Measurements from ENCODE around the gene SARDH. TPM values are rescaled to one million over a fixed set of nuclear protein-coding genes. Genes with fewer than 3 reads are reported as not detected.

Gene SARDH
- total and polyA plus RNA-seq, 2 of the 8 experiments (the other 6 are each of a cell fraction or from before 2014, with no cell fraction given): 6.4 to 7.4 TPM

DNA sequence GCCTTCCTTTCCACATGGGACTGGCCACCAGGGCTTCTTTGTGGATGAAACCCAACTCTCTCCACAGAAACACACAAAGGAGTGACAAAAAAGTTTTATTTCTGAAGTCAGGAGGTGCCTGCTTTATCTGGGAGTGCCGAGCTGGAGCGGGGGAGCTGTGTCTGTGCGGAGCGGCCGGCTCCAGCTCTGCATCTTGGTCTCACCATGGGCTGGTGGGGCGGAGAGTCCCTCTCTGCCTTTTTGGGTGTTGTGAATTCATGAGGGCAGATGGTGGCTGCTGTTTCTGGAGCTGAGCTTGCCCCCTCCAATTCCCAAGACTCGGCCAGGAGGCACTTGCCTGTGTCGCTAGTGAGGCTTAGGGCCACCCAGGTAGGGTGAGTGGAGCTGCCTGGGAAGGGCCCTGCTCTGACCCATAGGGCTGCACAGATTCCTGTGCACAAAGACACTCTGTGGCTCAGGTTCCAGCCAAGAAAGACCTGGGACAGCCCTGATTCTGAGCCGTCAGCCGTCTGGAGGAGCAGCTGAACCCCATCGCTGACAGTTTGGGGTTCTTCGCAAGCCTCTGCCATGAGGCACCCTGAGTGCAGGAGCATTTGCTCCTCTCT is 100.6 kb downstream of the SARDH start:
- Histone ChIP-seq H3K18ac (ENCODE audit: extremely low read depth, low read length) (peak overlapping the region; percentile 66; the same call in 1 of the 2 replicates), H3K4me1 (replicated peaks in 1 of 4; ENCODE audit: control insufficient read depth in 3 of 4, insufficient read depth in 4 of 4, low read length in 3 of 4) (peaks cover 0 to 28% (median 18%) of the 10 kb centered on the region in 4 experiments; a peak in 6 of 7 replicates), H3K4ac (replicated peaks; ENCODE audit: insufficient read length, low read depth, low read length) (no peak overlapping the region), H4K20me1 (replicated peaks in 1 of 2; ENCODE audit: control insufficient read depth in 1 of 2, insufficient read depth in 2 of 2, low read length in 2 of 2) (peaks cover 0 to 2% of the 10 kb centered on the region in 2 experiments), H2AK5ac (ENCODE audit: low read depth, low read length) (no peak overlapping the region), H3K36me3 (ENCODE audit: control insufficient read depth in 2 of 4, insufficient read depth in 4 of 4, low read length in 3 of 4) (no peaks in the 10 kb centered on the region), H3K4me2 (ENCODE audit: insufficient read depth in 1 of 2, low read depth in 2 of 2, low read length in 2 of 2) (peak overlapping the region in 1 of 2 experiments; percentile 41; a peak in 1 of 4 replicates), H4K91ac (replicated peaks; ENCODE audit: insufficient read length, low read length) (peak overlapping the region; percentile 72), H3K56ac (replicated peaks; ENCODE audit: insufficient read length, low read depth, low read length) (no peak overlapping the region), H3K9me3 (ENCODE audit: insufficient read depth in 2 of 2, low read depth in 1 of 2, low read length in 1 of 2) (no peaks in the 10 kb centered on the region), H3K27ac (ENCODE audit: low read depth, low read length) (no peak overlapping the region), H3K9ac (replicated peaks in 1 of 4; ENCODE audit: extremely low read depth in 1 of 4, low read depth in 3 of 4, low read length in 3 of 4) (no peak overlapping the region), H3K23ac (ENCODE audit: insufficient read length) (no peak overlapping the region), H2AFZ (ENCODE audit: low read length) (peak overlapping the region; percentile 89), H2BK20ac (ENCODE audit: low read length) (peak overlapping the region; percentile 17; the same call in 1 of the 2 replicates), H4K5ac (ENCODE audit: insufficient read length, low read depth, low read length) (no peak overlapping the region), H3K4me3 (ENCODE audit: extremely low read depth in 1 of 4, insufficient read depth in 2 of 4, low read depth in 3 of 4, low read length in 4 of 4) (no peak overlapping the region), H2BK12ac (ENCODE audit: low read depth, low read length) (peak overlapping the region; percentile 89; the same call in 1 of the 2 replicates), H3K27me3 (replicated peaks in 1 of 4; ENCODE audit: control insufficient read depth in 3 of 4, extremely low read depth in 1 of 4, insufficient read depth in 3 of 4, low read length in 3 of 4) (no peaks in the 10 kb centered on the region; a peak in 1 of 7 replicates), H2BK120ac (replicated peaks; ENCODE audit: low read depth, low read length) (no peak overlapping the region), H2BK15ac (ENCODE audit: low read length) (no peak overlapping the region; the same call in 1 of the 2 replicates), H3K79me1 (ENCODE audit: low read depth, low read length) (no peaks in the 10 kb centered on the region), H3K14ac (ENCODE audit: insufficient read length) (no peak overlapping the region), H2BK5ac (ENCODE audit: low read depth, low read length) (no peak overlapping the region; the same call in 1 of the 2 replicates), H3K79me2 (ENCODE audit: control insufficient read depth in 1 of 2, insufficient read depth in 2 of 2, low read length in 2 of 2) (no peaks in the 10 kb centered on the region), H3K23me2 (ENCODE audit: low read depth, low read length) (no peaks in the 10 kb centered on the region), H4K8ac (ENCODE audit: extremely low read depth, insufficient read depth, low read length) (peak overlapping the region; percentile 19; the same call in 1 of the 2 replicates)
- CTCF ChIA-PET (ENCODE audit: partially characterized antibody): interaction anchor here (0.5 to 3.0 kb wide), 6 partner anchors 10 to 282 kb away, joined by 3 to 11 read pairs (median 4); no protein-coding TSS in a partner anchor
- DNase-seq (ENCODE audit: low read depth in 1 of 2, low spot score in 2 of 2) (no peak), FAIRE-seq (no peak)
- TF ChIP-seq TAF1 (IDR thresholded peaks at IDR 0.05; ENCODE audit: low read depth, low read length): no peak
- TF ChIP-seq, protein P1, sequence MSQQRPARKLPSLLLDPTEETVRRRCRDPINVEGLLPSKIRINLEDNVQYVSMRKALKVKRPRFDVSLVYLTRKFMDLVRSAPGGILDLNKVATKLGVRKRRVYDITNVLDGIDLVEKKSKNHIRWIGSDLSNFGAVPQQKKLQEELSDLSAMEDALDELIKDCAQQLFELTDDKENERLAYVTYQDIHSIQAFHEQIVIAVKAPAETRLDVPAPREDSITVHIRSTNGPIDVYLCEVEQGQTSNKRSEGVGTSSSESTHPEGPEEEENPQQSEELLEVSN (IDR thresholded peaks at IDR 0.05): 0 out of 2 replicates have a peak, but pooled peaks have one; percentile 16
- POLR2A ChIA-PET (ENCODE audit: partially characterized antibody): interaction anchor here (0.5 kb wide), 1 partner anchor 20 kb away, joined by 3 read pairs; no protein-coding TSS in a partner anchor
- 68% methylated on average over 12 of the region's 12 CpGs; no CpG with 5 or more reads in 1 of the 2 experiments for WGBS, 2 experiments (ENCODE audit: extremely low coverage in 1 of 2, insufficient coverage in 1 of 2, insufficient read length in 1 of 2, insufficient replicate concordance in 2 of 2, low coverage in 1 of 2, low lambda C conversion rate in 2 of 2, missing lambda C conversion rate in 1 of 2)
